ENCODE results near the gene PTS. TPM values are rescaled to one million over a fixed set of nuclear protein-coding genes. Genes with fewer than 3 reads are reported as not detected.
A peak's percentile ranks its signal among the peaks of the same experiment; 100 is the strongest.
"Not testable (repeated sequence)": the region's sequence is repeated elsewhere in the genome, so short reads cannot be mapped to it uniquely, and the experiment has no call there.

Gene PTS
- polyA plus RNA-seq (ENCODE audit: low read depth in 6 of 6), result 10 to 100 TPM; 15.6 to 26.5 (median 22.7) TPM

GRCh38 chr11:112226062-112226830 is at the start of gene PTS:
TSS of gene PTS (plus strand) at chr11:112226428. CDS start at chr11:112226444, 16 bp downstream.
- Mint-ChIP-seq H3K9me3 (no peaks in the 10 kb centered on the region), H3K36me3 (peaks cover 9 to 22% of the 10 kb centered on the region in 2 donors), H3K27me3 (no peaks in the 10 kb centered on the region), H3K4me1 (peaks cover 17 to 24% (median 18%) of the 10 kb centered on the region in 3 donors), H3K27ac (peak within 1 kb of the TSS; percentile 98 to 99 (median 99)), H3K4me3 (peak within 1 kb of the TSS; percentile 92 to 98 (median 95))
- DNase-seq, result peak; percentile 89
- peak; percentile 87 to 89 for ATAC-seq (ENCODE audit: low read depth in 2 of 2)

- peaks cover 24 to 29% (median 27%) of the 10 kb centered on the region in 3 donors for H3K4me1 Mint-ChIP-seq
Observed at GRCh38 chr11:112177589-112177988, 48.6 kb upstream of the PTS start.

GRCh38 chr11:112178428-112178827 is 47.8 kb upstream of the PTS start:
- Mint-ChIP-seq H3K4me3 (no peak overlapping the region), H3K27ac (no peak overlapping the region), H3K9me3 (peaks cover 0 to 2% (median 0%) of the 10 kb centered on the region in 7 donors), H3K36me3 (no peaks in the 10 kb centered on the region), H3K27me3 (peaks cover 0 to 15% (median 14%) of the 10 kb centered on the region in 3 donors), H3K4me1 (peaks cover 24 to 35% (median 33%) of the 10 kb centered on the region in 3 donors)
- DNase-seq (no peak), ATAC-seq (ENCODE audit: low read depth in 2 of 2) (no peak)

More at GRCh38 chr11:112177589-112177988, 48.6 kb upstream of the PTS start:
- DNase-seq (no peak), ATAC-seq (ENCODE audit: low read depth in 2 of 2) (no peak)
- H3K27ac Mint-ChIP-seq, result no peak overlapping the region
- peaks cover 0 to 15% (median 14%) of the 10 kb centered on the region in 3 donors for H3K27me3 Mint-ChIP-seq
- no peaks in the 10 kb centered on the region for H3K36me3 Mint-ChIP-seq
- H3K4me3 Mint-ChIP-seq, result no peak overlapping the region
- H3K9me3 Mint-ChIP-seq, result peaks cover 0 to under 1% (median 0%) of the 10 kb centered on the region in 7 donors

GRCh38 chr11:112178936-112179335 is 47.3 kb upstream of the PTS start:
- ATAC-seq (ENCODE audit: low read depth in 2 of 2) (no peak), DNase-seq (no peak)
- Mint-ChIP-seq H3K9me3 (peaks cover 0 to 2% (median 0%) of the 10 kb centered on the region in 7 donors), H3K36me3 (no peaks in the 10 kb centered on the region), H3K27me3 (peaks cover 0 to 15% (median 14%) of the 10 kb centered on the region in 3 donors), H3K27ac (no peak overlapping the region), H3K4me3 (no peak overlapping the region), H3K4me1 (peaks cover 24 to 35% (median 35%) of the 10 kb centered on the region in 3 donors)

GRCh38 chr11:112179601-112180000 is 46.6 kb upstream of the PTS start:
- Mint-ChIP-seq H3K27me3 (peaks cover 0 to 11% (median 11%) of the 10 kb centered on the region in 3 donors), H3K36me3 (no peaks in the 10 kb centered on the region), H3K4me3 (peak overlapping the region in 1 of 8 donors; percentile 68), H3K4me1 (peaks cover 22 to 35% (median 35%) of the 10 kb centered on the region in 3 donors), H3K27ac (peak overlapping the region in 1 of 6 donors; percentile 4), H3K9me3 (peaks cover 0 to 2% (median 0%) of the 10 kb centered on the region in 7 donors)
- ATAC-seq (ENCODE audit: low read depth in 2 of 2), result peak; percentile 86 to 89
- DNase-seq, result peak; percentile 28

GRCh38 chr11:112182867-112183266 is 43.4 kb upstream of the PTS start:
- Mint-ChIP-seq H3K9me3 (peaks cover 0 to 2% (median 0%) of the 10 kb centered on the region in 7 donors), H3K36me3 (no peaks in the 10 kb centered on the region), H3K4me1 (peaks cover 10 to 25% (median 24%) of the 10 kb centered on the region in 3 donors), H3K27me3 (peaks cover 0 to 8% (median 0%) of the 10 kb centered on the region in 3 donors), H3K27ac (peak overlapping the region in 1 of 6 donors; percentile 24), H3K4me3 (no peak overlapping the region)
- ATAC-seq (ENCODE audit: low read depth in 2 of 2), result no peak
- DNase-seq, result no peak

GRCh38 chr11:112185883-112186282 is 40.3 kb upstream of the PTS start:
- Mint-ChIP-seq H3K9me3 (peaks cover 0 to 2% (median 0%) of the 10 kb centered on the region in 7 donors), H3K27ac (peak overlapping the region in 2 of 6 donors; percentile 16 to 38), H3K4me3 (no peak overlapping the region), H3K36me3 (no peaks in the 10 kb centered on the region), H3K4me1 (peaks cover 0 to 9% (median 7%) of the 10 kb centered on the region in 3 donors), H3K27me3 (peaks cover 0 to 21% (median 8%) of the 10 kb centered on the region in 3 donors)
- ATAC-seq (ENCODE audit: low read depth in 2 of 2) (no peak), DNase-seq (no peak)

- peaks cover 0 to 9% (median 7%) of the 10 kb centered on the region in 3 donors for H3K4me1 Mint-ChIP-seq
- DNase-seq, result no peak
- peaks cover 0 to 2% (median 0%) of the 10 kb centered on the region in 7 donors for H3K9me3 Mint-ChIP-seq
- peaks cover 0 to 21% (median 8%) of the 10 kb centered on the region in 3 donors for H3K27me3 Mint-ChIP-seq
- H3K4me3 Mint-ChIP-seq, result no peak overlapping the region
- no peaks in the 10 kb centered on the region for H3K36me3 Mint-ChIP-seq
- no peak for ATAC-seq (ENCODE audit: low read depth in 2 of 2)
- H3K27ac Mint-ChIP-seq, result no peak overlapping the region
Observed at GRCh38 chr11:112186304-112186703, 39.9 kb upstream of the PTS start.

- not testable (repeated sequence) for H3K27ac Mint-ChIP-seq; ATAC-seq (ENCODE audit: low read depth in 2 of 2); H3K27me3 Mint-ChIP-seq; H3K4me3 Mint-ChIP-seq; H3K36me3 Mint-ChIP-seq; H3K9me3 Mint-ChIP-seq; DNase-seq; H3K4me1 Mint-ChIP-seq
Observed at GRCh38 chr11:112195113-112195512, 31.1 kb upstream of the PTS start.

GRCh38 chr11:112195951-112196351 is 30.3 kb upstream of the PTS start:
- no peaks in the 10 kb centered on the region for H3K36me3 Mint-ChIP-seq
- peaks cover 0 to 5% (median 0%) of the 10 kb centered on the region in 3 donors for H3K4me1 Mint-ChIP-seq
- ATAC-seq (ENCODE audit: low read depth in 2 of 2), result no peak
- H3K4me3 Mint-ChIP-seq, result no peak overlapping the region
- peaks cover 0 to 6% (median 4%) of the 10 kb centered on the region in 7 donors for H3K9me3 Mint-ChIP-seq
- DNase-seq, result no peak
- no peak overlapping the region for H3K27ac Mint-ChIP-seq
- peaks cover 0 to 6% (median 0%) of the 10 kb centered on the region in 3 donors for H3K27me3 Mint-ChIP-seq

GRCh38 chr11:112196519-112197087 is 29.6 kb upstream of the PTS start:
- DNase-seq, result no peak
- Mint-ChIP-seq H3K9me3 (peaks cover 0 to 6% (median 4%) of the 10 kb centered on the region in 7 donors), H3K27ac (no peak overlapping the region), H3K36me3 (no peaks in the 10 kb centered on the region), H3K27me3 (peaks cover 0 to 6% (median 0%) of the 10 kb centered on the region in 3 donors), H3K4me3 (no peak overlapping the region), H3K4me1 (peaks cover 0 to 5% (median 0%) of the 10 kb centered on the region in 3 donors)
- no peak for ATAC-seq (ENCODE audit: low read depth in 2 of 2)

GRCh38 chr11:112199101-112199500 is 27.1 kb upstream of the PTS start:
- ATAC-seq (ENCODE audit: low read depth in 2 of 2); H3K27ac Mint-ChIP-seq; H3K4me3 Mint-ChIP-seq; H3K9me3 Mint-ChIP-seq; H3K4me1 Mint-ChIP-seq; H3K27me3 Mint-ChIP-seq; DNase-seq; H3K36me3 Mint-ChIP-seq: not testable (repeated sequence)

- Mint-ChIP-seq H3K36me3 (no peaks in the 10 kb centered on the region), H3K27me3 (peaks cover 0 to 6% (median 0%) of the 10 kb centered on the region in 3 donors), H3K9me3 (peaks cover 0 to 6% (median 4%) of the 10 kb centered on the region in 7 donors), H3K27ac (no peak overlapping the region), H3K4me3 (no peak overlapping the region), H3K4me1 (peaks cover 0 to 5% (median 0%) of the 10 kb centered on the region in 3 donors)
- DNase-seq (no peak), ATAC-seq (ENCODE audit: low read depth in 2 of 2) (no peak)
Observed at GRCh38 chr11:112200252-112200651, 26.0 kb upstream of the PTS start.
